Neural cell (in vitro differentiated cells): ENCODE results near the gene PRKG1. TPM values are rescaled to one million over a fixed set of nuclear protein-coding genes. Genes with fewer than 3 reads are reported as not detected.

Experiments
- H2AFZ ChIP-seq: fragments of 200-600, 300-800 bp; sonication (generic), shearing (Covaris generic); 2 replicates; pipeline ENCODE4 v1.6.0; 2014; ENCODE audit warnings: low read depth, mild to moderate bottlenecking, antibody characterized with exemption, low read length, moderate library complexity
- H3F3A ChIP-seq: fragments of 200-600 bp; shearing (Covaris generic); 2 replicates; pipeline ENCODE4 v1.6.1; 2016; ENCODE audit warnings: mild to moderate bottlenecking, moderate library complexity, mixed read lengths, antibody characterized with exemption, low read length; ENCODE audit not compliant: insufficient read depth, poor library complexity, severe bottlenecking
- H3K27ac ChIP-seq: fragments of 200-600, 300-800 bp; sonication (generic), shearing (Covaris generic); 2 replicates; pipeline ENCODE4 v1.5.1; 2014; ENCODE audit warnings: mild to moderate bottlenecking, low read length, moderate library complexity
- H3K27me3 ChIP-seq: fragments of 300-800, 200-600 bp; sonication (generic), shearing (Covaris generic); 2 replicates; pipeline ENCODE4 v1.6.0; 2014; ENCODE audit warnings: mild to moderate bottlenecking, low read depth, low read length, moderate library complexity; ENCODE audit not compliant: insufficient read depth
- H3K36me3 ChIP-seq: fragments of 300-800, 200-600 bp; sonication (generic), shearing (Covaris generic); 2 replicates; pipeline ENCODE4 v1.5.1; 2014; ENCODE audit warnings: mild to moderate bottlenecking, antibody characterized with exemption, low read length, moderate library complexity; ENCODE audit not compliant: insufficient read depth
- H3K4me2 ChIP-seq: fragments of 300-800, 200-600 bp; sonication (generic), shearing (Covaris generic); 2 replicates; pipeline ENCODE4 v1.6.0; 2014; ENCODE audit warnings: mild to moderate bottlenecking, low read length
- H3K4me3 ChIP-seq: fragments of 300-800, 200-600 bp; sonication (generic), shearing (Covaris generic); 2 replicates; pipeline ENCODE4 v1.5.1; 2014; ENCODE audit warnings: mild to moderate bottlenecking, low read length, moderate library complexity
- H3K79me2 ChIP-seq: fragments of 200-600 bp; shearing (Covaris generic); replicated peaks from 2 replicates; pipeline ENCODE4 v1.6.0; 2014; ENCODE audit warnings: mild to moderate bottlenecking, low read length, moderate library complexity; ENCODE audit not compliant: insufficient read depth
- H3K9ac ChIP-seq: fragments of 300-800, 200-600 bp; sonication (generic), shearing (Covaris generic); 2 replicates; pipeline ENCODE4 v1.6.1; 2016; ENCODE audit warnings: mild to moderate bottlenecking, low read length, mixed read lengths
- H3K9me2 ChIP-seq: fragments of 200-600 bp; shearing (Covaris generic); 2 replicates; pipeline ENCODE4 v1.6.1; 2016; ENCODE audit warnings: mild to moderate bottlenecking, low read length, mixed read lengths; ENCODE audit not compliant: insufficient read depth
- H3K9me3 ChIP-seq: fragments of 200-600, 300-800 bp; sonication (generic), shearing (Covaris generic); 2 replicates; pipeline ENCODE4 v1.6.1; 2016; ENCODE audit warnings: mild to moderate bottlenecking, mixed run types, low read length, moderate library complexity, mixed read lengths
- H4K20me1 ChIP-seq: fragments of 200-600 bp; shearing (Covaris generic); 2 replicates; pipeline ENCODE4 v1.6.1; 2016; ENCODE audit warnings: mild to moderate bottlenecking, mixed run types; ENCODE audit not compliant: insufficient read depth
- CTCF ChIP-seq: fragments of 450-650 bp; IDR thresholded peaks from 2 replicates; pipeline ENCODE4 v1.5.1; 2014; ENCODE audit warnings: antibody characterized with exemption, mild to moderate bottlenecking, moderate library complexity; ENCODE audit not compliant: poor library complexity, severe bottlenecking
- EP300 ChIP-seq: fragments of 450-650 bp; conservative IDR thresholded peaks from 2 replicates; pipeline ENCODE4 v1.6.1; 2014; ENCODE audit warnings: antibody characterized with exemption, mild to moderate bottlenecking, moderate library complexity; ENCODE audit not compliant: poor library complexity, severe bottlenecking
- EZH2 ChIP-seq: fragments of 200-600, 300-800 bp; shearing (Covaris generic), sonication (generic); IDR thresholded peaks from 2 replicates; pipeline ENCODE4 v1.6.1; 2014; ENCODE audit warnings: antibody characterized with exemption, low read length, borderline replicate concordance, mild to moderate bottlenecking; ENCODE audit not compliant: insufficient read depth, poor library complexity, severe bottlenecking
- MXI1 ChIP-seq: fragments of 450-650 bp; conservative IDR thresholded peaks from 2 replicates; pipeline ENCODE4 v1.6.1; 2014; ENCODE audit warnings: antibody characterized with exemption, mild to moderate bottlenecking; ENCODE audit not compliant: poor library complexity, severe bottlenecking
- POLR2AphosphoS5 ChIP-seq: IDR thresholded peaks from 2 replicates; pipeline ENCODE4 v1.6.1; 2012
- RAD21 ChIP-seq: fragments of 450-650 bp; conservative IDR thresholded peaks from 2 replicates; pipeline ENCODE4 v1.6.1; 2014; ENCODE audit warnings: antibody characterized with exemption, mild to moderate bottlenecking, moderate library complexity
- REST ChIP-seq: IDR thresholded peaks from 2 replicates; pipeline ENCODE4 v1.6.1; 2012; ENCODE audit warnings: borderline replicate concordance
- SMC3 ChIP-seq: fragments of 450-650 bp; conservative IDR thresholded peaks from 2 replicates; pipeline ENCODE4 v1.6.1; 2014; ENCODE audit warnings: antibody characterized with exemption, mild to moderate bottlenecking, moderate library complexity; ENCODE audit not compliant: poor library complexity
- TAF1 ChIP-seq: IDR thresholded peaks from 2 replicates; pipeline ENCODE4 v1.6.1; 2012; ENCODE audit warnings: low read depth
- polyA plus RNA-seq: library from polyadenylated mRNA; depleted of rRNA; stranded (reverse); fragments of >200 nt; gene quantifications from 2 replicates; pipeline ENCODE4 v1.2.3, GENCODE V29; 2014

The PRKG1 gene
- polyA plus RNA-seq, 1 donor from 2014 or later: 2.2 TPM

- H3K36me3 ChIP-seq: no peaks in the 10 kb centered on the region
- H4K20me1 ChIP-seq: no peaks in the 10 kb centered on the region
Measured at GRCh38 chr10:51654918-51655317, 580.6 kb downstream of the PRKG1 start.

GRCh38 chr10:51656503-51656902, 582.2 kb downstream of the PRKG1 start:
- Histone ChIP-seq H2AFZ (no peak overlapping the region), H3F3A (no peaks in the 10 kb centered on the region), H3K36me3 (no peaks in the 10 kb centered on the region)
- TF ChIP-seq EP300 (no peak), REST (no peak), POLR2AphosphoS5 (no peak), EZH2 (no peak), MXI1 (no peak), SMC3 (no peak), RAD21 (no peak)

More at GRCh38 chr10:51654918-51655317, 580.6 kb downstream of the PRKG1 start:
- no peaks in the 10 kb centered on the region for H3K9me3 ChIP-seq
- H3K9ac ChIP-seq: no peak overlapping the region
- no peaks in the 10 kb centered on the region for H3K27me3 ChIP-seq
- no peaks in the 10 kb centered on the region for H3K79me2 ChIP-seq
- no peak overlapping the region for H3K27ac ChIP-seq
- no peak overlapping the region for H3K4me3 ChIP-seq
- H3K4me2 ChIP-seq: no peak overlapping the region
- TF ChIP-seq SMC3: no peak
- no peak for TF ChIP-seq POLR2AphosphoS5
- TF ChIP-seq MXI1: no peak
- no peak for TF ChIP-seq EP300
- no peak for TF ChIP-seq CTCF
- TF ChIP-seq RAD21: no peak
- TF ChIP-seq TAF1: no peak
- no peak for TF ChIP-seq EZH2
- TF ChIP-seq REST: no peak
- H3K9me2 ChIP-seq: no peaks in the 10 kb centered on the region
- no peaks in the 10 kb centered on the region for H3F3A ChIP-seq
- no peak overlapping the region for H2AFZ ChIP-seq

More at GRCh38 chr10:51656503-51656902, 582.2 kb downstream of the PRKG1 start:
- H3K9me3 ChIP-seq: no peaks in the 10 kb centered on the region
- H3K9ac ChIP-seq: no peak overlapping the region
- no peaks in the 10 kb centered on the region for H3K27me3 ChIP-seq
- H3K4me2 ChIP-seq: no peak overlapping the region
- no peaks in the 10 kb centered on the region for H3K9me2 ChIP-seq
- H3K4me3 ChIP-seq: no peak overlapping the region
- H4K20me1 ChIP-seq: no peaks in the 10 kb centered on the region
- H3K79me2 ChIP-seq: no peaks in the 10 kb centered on the region
- H3K27ac ChIP-seq: no peak overlapping the region
